Measurements from ENCODE around the gene NKX3-2. TPM values are rescaled to one million over a fixed set of nuclear protein-coding genes. Genes with fewer than 3 reads are reported as not detected.
A peak's percentile ranks its signal among the peaks of the same experiment; 100 is the strongest.

Gene NKX3-2
- total and polyA plus RNA-seq, 9 of the 15 experiments (the other 6 are each of a cell fraction or from before 2014, with no cell fraction given): 0.03 to 0.81 (median 0.27) TPM; not detected in 1

DNA sequence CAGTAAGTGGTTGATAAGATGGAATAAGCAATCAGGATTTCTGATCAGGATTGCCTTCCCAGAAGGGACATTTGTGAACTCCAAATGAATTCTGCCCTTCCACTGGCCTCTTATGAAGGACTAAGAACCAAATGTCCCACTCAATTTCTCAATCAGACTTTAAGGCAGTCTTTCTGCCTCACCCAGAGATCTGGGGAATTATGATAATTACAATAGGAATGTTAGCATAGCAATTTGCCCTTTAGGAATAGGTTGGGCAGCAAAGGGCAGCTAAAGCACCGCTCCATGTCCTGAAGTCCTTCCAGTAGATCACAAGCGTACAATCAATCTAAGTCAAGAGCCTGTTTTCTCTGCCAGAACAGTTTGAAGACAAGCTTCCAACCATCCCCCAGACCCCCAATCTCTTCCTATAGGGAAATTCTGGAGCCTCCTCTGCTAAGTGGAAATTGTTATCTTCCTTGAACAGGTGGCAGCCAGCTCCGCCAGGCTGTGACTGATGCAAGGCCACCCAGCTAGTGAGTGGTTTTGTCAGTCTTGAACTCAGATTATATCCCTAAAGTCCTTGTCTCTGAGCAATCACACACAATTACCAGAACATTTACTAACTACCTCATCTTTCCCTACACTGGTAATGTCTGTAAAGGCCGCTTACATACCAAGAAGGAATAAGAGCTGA is 18.6 kb downstream of the NKX3-2 start (continued):
- TF ChIP-seq, protein P1, sequence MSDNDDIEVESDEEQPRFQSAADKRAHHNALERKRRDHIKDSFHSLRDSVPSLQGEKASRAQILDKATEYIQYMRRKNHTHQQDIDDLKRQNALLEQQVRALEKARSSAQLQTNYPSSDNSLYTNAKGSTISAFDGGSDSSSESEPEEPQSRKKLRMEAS (CRISPR knock-in tag; IDR thresholded peaks at IDR 0.05): no peak
- TF ChIP-seq ZNF445 (CRISPR knock-in tag; IDR thresholded peaks at IDR 0.05; ENCODE audit: low read depth): no peak
- TF ChIP-seq, protein P2, sequence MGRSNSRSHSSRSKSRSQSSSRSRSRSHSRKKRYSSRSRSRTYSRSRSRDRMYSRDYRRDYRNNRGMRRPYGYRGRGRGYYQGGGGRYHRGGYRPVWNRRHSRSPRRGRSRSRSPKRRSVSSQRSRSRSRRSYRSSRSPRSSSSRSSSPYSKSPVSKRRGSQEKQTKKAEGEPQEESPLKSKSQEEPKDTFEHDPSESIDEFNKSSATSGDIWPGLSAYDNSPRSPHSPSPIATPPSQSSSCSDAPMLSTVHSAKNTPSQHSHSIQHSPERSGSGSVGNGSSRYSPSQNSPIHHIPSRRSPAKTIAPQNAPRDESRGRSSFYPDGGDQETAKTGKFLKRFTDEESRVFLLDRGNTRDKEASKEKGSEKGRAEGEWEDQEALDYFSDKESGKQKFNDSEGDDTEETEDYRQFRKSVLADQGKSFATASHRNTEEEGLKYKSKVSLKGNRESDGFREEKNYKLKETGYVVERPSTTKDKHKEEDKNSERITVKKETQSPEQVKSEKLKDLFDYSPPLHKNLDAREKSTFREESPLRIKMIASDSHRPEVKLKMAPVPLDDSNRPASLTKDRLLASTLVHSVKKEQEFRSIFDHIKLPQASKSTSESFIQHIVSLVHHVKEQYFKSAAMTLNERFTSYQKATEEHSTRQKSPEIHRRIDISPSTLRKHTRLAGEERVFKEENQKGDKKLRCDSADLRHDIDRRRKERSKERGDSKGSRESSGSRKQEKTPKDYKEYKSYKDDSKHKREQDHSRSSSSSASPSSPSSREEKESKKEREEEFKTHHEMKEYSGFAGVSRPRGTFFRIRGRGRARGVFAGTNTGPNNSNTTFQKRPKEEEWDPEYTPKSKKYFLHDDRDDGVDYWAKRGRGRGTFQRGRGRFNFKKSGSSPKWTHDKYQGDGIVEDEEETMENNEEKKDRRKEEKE (IDR thresholded peaks at IDR 0.05; ENCODE audit: borderline replicate concordance in 1 of 2, control insufficient read depth in 1 of 2, low read depth in 2 of 2, low read length in 1 of 2): no peak
- no peak for TF ChIP-seq SMARCE1 (IDR thresholded peaks at IDR 0.05)
- TF ChIP-seq DPF2 (IDR thresholded peaks at IDR 0.05): peak; percentile 38; the same call in 1 of the 2 replicates
- no peak for TF ChIP-seq ZNF785 (CRISPR knock-in tag; IDR thresholded peaks at IDR 0.05)
- TF ChIP-seq HMG20A (CRISPR knock-in tag; conservative IDR thresholded peaks at IDR 0.05): no peak
- TF ChIP-seq ZNF146 (CRISPR knock-in tag; IDR thresholded peaks at IDR 0.05; ENCODE audit: unreplicated experiment): no peak
- peak; percentile 11; the same call in 1 of the 2 replicates for TF ChIP-seq CEBPG (CRISPR knock-in tag; IDR thresholded peaks at IDR 0.05)
- no peak for TF ChIP-seq CEBPG (tag; conservative IDR thresholded peaks at IDR 0.05 in 1 of 2, IDR thresholded peaks at IDR 0.05 in 1 of 2)
- no peak for TF ChIP-seq FOXA3 (CRISPR knock-in tag; conservative IDR thresholded peaks at IDR 0.05 in 1 of 2, IDR thresholded peaks at IDR 0.05 in 1 of 2)
- no peak for TF ChIP-seq ZNF766 (CRISPR knock-in tag; conservative IDR thresholded peaks at IDR 0.05)
- TF ChIP-seq ZNF398 (CRISPR knock-in tag; IDR thresholded peaks at IDR 0.05): no peak
- no peak for TF ChIP-seq ELK1 (CRISPR knock-in tag; IDR thresholded peaks at IDR 0.05)
- TF ChIP-seq ZKSCAN8 (CRISPR knock-in tag; IDR thresholded peaks at IDR 0.05): no peak
- peak; percentile 80 for TF ChIP-seq TAL1 (IDR thresholded peaks at IDR 0.05)
- TF ChIP-seq TRIM24 (IDR thresholded peaks at IDR 0.05): 0 out of 4 replicates have a peak, but pooled peaks have one; percentile 20 to 24
- TF ChIP-seq TAF15 (IDR thresholded peaks at IDR 0.05; ENCODE audit: low read depth, low read length): no peak
- peak in 1 of 2 experiments; percentile 49; a peak in 1 of 4 replicates for TF ChIP-seq RCOR1 (IDR thresholded peaks at IDR 0.05; ENCODE audit: borderline replicate concordance in 1 of 2, low read depth in 2 of 2, low read length in 2 of 2)
- TF ChIP-seq CREM (IDR thresholded peaks at IDR 0.05; ENCODE audit: low read depth): no peak
- TF ChIP-seq GATA2 (CRISPR knock-in tag; IDR thresholded peaks at IDR 0.05): peak; percentile 25; the same call in 1 of the 2 replicates
- TF ChIP-seq BRD4 (IDR thresholded peaks at IDR 0.05): no peak
